Measurements from ENCODE around the gene CENATAC. TPM values are rescaled to one million over a fixed set of nuclear protein-coding genes. Genes with fewer than 3 reads are reported as not detected.
"Not testable (repeated sequence)": the region's sequence is repeated elsewhere in the genome, so short reads cannot be mapped to it uniquely, and the experiment has no call there.

The CENATAC gene
- total RNA-seq, 4 donors from 2014 or later, result 7.4 to 36.4 (median 16.1) TPM

DNA sequence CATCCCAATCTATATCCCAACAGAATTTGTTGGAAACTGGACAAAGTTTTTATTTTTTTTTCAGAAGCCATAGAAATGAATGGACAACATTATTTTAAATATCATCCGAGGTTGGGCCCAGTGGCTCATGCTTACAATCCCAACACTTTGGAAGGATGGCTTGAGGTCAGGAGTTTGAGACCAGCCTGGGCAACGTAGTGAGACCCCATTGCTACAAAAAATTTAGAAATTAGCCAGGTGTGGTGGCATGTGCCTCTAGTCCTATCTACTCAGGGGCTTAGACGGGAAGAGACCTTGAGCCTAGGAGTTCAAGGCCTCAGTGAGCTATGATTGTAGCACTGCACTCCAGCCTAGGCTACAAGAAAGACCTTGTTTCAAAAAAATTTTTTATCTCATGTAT is 36.9 kb downstream of the CENATAC start:
- Histone ChIP-seq H3K27me3 (no peaks in the 10 kb centered on the region), H3K36me3 (no peaks in the 10 kb centered on the region), H3K9me3 (no peaks in the 10 kb centered on the region), H3K4me3 (no peak overlapping the region), H3K4me1 (peaks cover 5 to 7% of the 10 kb centered on the region in 2 donors), H3K27ac (no peak overlapping the region)
- ATAC-seq (no peak), DNase-seq (no peak)
- TF ChIP-seq, protein P1, sequence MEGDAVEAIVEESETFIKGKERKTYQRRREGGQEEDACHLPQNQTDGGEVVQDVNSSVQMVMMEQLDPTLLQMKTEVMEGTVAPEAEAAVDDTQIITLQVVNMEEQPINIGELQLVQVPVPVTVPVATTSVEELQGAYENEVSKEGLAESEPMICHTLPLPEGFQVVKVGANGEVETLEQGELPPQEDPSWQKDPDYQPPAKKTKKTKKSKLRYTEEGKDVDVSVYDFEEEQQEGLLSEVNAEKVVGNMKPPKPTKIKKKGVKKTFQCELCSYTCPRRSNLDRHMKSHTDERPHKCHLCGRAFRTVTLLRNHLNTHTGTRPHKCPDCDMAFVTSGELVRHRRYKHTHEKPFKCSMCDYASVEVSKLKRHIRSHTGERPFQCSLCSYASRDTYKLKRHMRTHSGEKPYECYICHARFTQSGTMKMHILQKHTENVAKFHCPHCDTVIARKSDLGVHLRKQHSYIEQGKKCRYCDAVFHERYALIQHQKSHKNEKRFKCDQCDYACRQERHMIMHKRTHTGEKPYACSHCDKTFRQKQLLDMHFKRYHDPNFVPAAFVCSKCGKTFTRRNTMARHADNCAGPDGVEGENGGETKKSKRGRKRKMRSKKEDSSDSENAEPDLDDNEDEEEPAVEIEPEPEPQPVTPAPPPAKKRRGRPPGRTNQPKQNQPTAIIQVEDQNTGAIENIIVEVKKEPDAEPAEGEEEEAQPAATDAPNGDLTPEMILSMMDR (IDR thresholded peaks at IDR 0.05 in 4 of 5, conservative IDR thresholded peaks at IDR 0.05 in 1 of 5), result no peak
- TF ChIP-seq POLR2A (IDR thresholded peaks at IDR 0.05), result no peak
- intact Hi-C loops (cut with DNase I; ENCODE audit: low total_unique reads), result loop anchor here (5.0 kb wide), 1 partner anchor 128 kb away; no protein-coding TSS in a partner anchor
- in situ Hi-C loops (cut with MboI; ENCODE audit: low sequenced_read_pairs in 4 of 4), result no loop called here

DNA sequence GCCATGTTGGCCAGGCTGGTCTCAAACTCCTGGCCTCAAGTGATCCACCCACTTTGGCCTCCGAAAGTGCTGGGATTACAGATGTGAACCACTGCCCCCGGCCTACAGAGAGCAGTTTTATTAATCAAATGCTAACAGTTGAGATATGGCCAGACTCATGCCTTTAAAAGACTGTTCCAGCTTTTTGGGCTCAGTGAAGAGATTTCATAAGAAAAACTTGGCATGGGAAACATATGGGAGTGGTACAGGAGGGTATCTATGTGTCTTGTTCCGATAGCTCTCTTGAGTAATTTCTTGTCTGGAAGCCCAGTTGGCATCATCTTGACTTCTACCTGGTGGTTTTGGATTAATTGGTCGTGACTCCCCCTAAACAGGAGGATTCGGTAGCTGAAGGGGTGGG is 40.9 kb downstream of the CENATAC start:
- TF ChIP-seq, protein P1 (IDR thresholded peaks at IDR 0.05 in 4 of 5, conservative IDR thresholded peaks at IDR 0.05 in 1 of 5), result no peak
- no peak for TF ChIP-seq POLR2A (IDR thresholded peaks at IDR 0.05)
- H3K36me3 ChIP-seq, result no peaks in the 10 kb centered on the region
- ATAC-seq (no peak), DNase-seq (no peak)
- H3K27ac ChIP-seq, result no peak overlapping the region
- H3K9me3 ChIP-seq, result no peaks in the 10 kb centered on the region
- intact Hi-C loops (cut with DNase I; ENCODE audit: low total_unique reads), result no loop called here
- no peaks in the 10 kb centered on the region for H3K4me1 ChIP-seq
- in situ Hi-C loops (cut with MboI; ENCODE audit: low sequenced_read_pairs in 4 of 4), result no loop called here
- H3K4me3 ChIP-seq, result no peak overlapping the region
- no peaks in the 10 kb centered on the region for H3K27me3 ChIP-seq

DNA sequence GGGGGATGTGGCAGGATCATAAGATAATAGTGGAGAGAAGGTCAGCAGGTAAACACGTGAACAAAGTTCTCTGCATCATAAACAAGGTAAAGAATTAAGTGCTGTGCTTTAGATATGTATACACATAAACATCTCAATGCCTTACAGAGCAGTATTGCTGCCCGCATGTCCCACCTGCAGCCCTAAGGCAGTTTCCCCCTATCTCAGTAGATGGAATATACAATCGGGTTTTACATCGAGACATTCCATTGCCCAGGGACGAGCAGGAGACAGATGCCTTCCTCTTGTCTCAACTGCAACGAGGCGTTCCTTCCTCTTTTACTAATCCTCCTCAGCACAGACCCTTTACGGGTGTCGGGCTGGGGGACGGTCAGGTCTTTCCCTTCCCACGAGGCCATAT is 41.5 kb downstream of the CENATAC start:
- not testable (repeated sequence) for DNase-seq

DNA sequence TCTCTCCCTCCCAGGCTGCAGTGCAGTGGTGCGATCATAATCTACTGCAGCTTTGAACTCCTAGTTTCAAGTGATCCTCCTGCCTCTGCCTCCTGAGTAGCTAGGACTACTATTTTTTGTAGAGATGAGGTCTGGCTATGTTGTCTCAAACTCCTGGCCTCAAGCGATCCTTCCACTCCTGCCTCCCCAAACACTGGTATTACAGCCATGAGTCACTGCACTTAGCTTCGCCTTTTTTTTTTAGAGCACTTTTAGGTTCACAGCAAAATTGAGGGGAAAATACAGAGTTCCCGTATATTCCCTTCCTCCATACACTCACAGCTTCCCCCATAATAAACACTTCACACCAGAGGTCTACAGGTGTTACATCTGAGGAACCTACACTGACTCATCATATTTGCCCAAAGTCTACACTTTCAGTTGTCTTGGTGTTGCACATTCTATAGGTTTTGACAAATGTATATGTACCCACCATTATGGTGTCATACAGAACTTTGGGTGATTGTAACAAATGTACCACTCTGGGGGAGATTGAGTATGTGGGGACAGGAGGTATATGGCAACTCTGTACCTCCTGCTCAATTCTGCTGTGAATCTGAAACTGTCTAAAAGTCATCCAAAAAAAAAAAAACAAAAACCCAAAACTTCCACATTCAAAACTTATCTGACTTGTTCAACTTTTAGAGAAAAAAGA is 44.0 kb downstream of the CENATAC start:
- no peaks in the 10 kb centered on the region for H3K4me1 ChIP-seq
- DNase-seq (no peak), ATAC-seq (no peak)
- H3K27ac ChIP-seq, result no peak overlapping the region
- in situ Hi-C loops (cut with MboI; ENCODE audit: low sequenced_read_pairs in 4 of 4), result no loop called here
- peaks cover 0 to 20% of the 10 kb centered on the region in 2 donors for H3K36me3 ChIP-seq
- H3K4me3 ChIP-seq, result no peak overlapping the region
- intact Hi-C loops (cut with DNase I; ENCODE audit: low total_unique reads), result no loop called here
- no peaks in the 10 kb centered on the region for H3K27me3 ChIP-seq
- H3K9me3 ChIP-seq, result no peaks in the 10 kb centered on the region
- TF ChIP-seq, protein P1 (IDR thresholded peaks at IDR 0.05 in 4 of 5, conservative IDR thresholded peaks at IDR 0.05 in 1 of 5), result no peak
- TF ChIP-seq POLR2A (IDR thresholded peaks at IDR 0.05), result no peak

More for the DNA sequence above, 41.5 kb downstream of the CENATAC start:
- in situ Hi-C loops (cut with MboI; ENCODE audit: low sequenced_read_pairs in 4 of 4); H3K36me3 ChIP-seq; H3K27ac ChIP-seq; H3K4me1 ChIP-seq; H3K4me3 ChIP-seq; ATAC-seq; H3K9me3 ChIP-seq; intact Hi-C loops (cut with DNase I; ENCODE audit: low total_unique reads); H3K27me3 ChIP-seq: not testable (repeated sequence)

DNA sequence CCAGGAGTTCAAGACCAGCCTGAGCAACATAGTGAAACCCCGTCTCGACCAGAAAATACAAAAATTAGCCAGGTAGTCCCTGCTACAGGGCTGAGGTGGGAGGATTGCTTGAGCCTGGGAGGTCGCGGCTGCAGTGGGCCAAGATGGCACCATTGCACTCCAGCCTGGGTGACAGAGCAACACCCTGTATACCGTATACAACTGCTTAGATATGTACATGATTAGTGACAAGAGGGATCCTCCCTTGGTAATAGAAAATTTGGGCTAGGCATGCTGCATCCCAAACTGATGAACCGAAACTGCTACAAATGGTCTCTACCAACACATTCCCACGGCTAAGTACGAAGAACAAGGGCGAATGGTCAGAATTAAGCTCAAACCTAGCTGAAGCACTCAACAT is 45.0 kb downstream of the CENATAC start:
- TF ChIP-seq, protein P1 (IDR thresholded peaks at IDR 0.05 in 4 of 5, conservative IDR thresholded peaks at IDR 0.05 in 1 of 5), result no peak
- TF ChIP-seq POLR2A (IDR thresholded peaks at IDR 0.05), result no peak
- in situ Hi-C loops (cut with MboI; ENCODE audit: low sequenced_read_pairs in 4 of 4), result no loop called here
- no peak overlapping the region for H3K4me3 ChIP-seq
- no peaks in the 10 kb centered on the region for H3K4me1 ChIP-seq
- H3K27me3 ChIP-seq, result no peaks in the 10 kb centered on the region
- intact Hi-C loops (cut with DNase I; ENCODE audit: low total_unique reads), result no loop called here
- no peak overlapping the region for H3K27ac ChIP-seq
- H3K9me3 ChIP-seq, result no peaks in the 10 kb centered on the region
- H3K36me3 ChIP-seq, result peaks cover 0 to 29% of the 10 kb centered on the region in 2 donors
- ATAC-seq (no peak), DNase-seq (no peak)
